CD14-positive monocyte (primary cell): Measurements from ENCODE around the gene ZNF467. TPM values are rescaled to one million over a fixed set of nuclear protein-coding genes. Genes with fewer than 3 reads are reported as not detected.

Source experiments
- DNase-seq, 3 donors: peaks; one replicate each; pipeline ENCODE4 v3.0.0-alpha.2; 2011 to 2022
- H2AFZ ChIP-seq: 2 replicates; pipeline ENCODE4 v1.6.0; 2012; ENCODE audit warnings: mild to moderate bottlenecking, low read depth, low read length, inconsistent platforms; ENCODE audit not compliant: insufficient read depth, poor library complexity, severe bottlenecking
- H3K27ac ChIP-seq, 2 donors: 1 replicate in 1 of 2; 2 replicates in 1 of 2; pipeline ENCODE4 v1.5.1; 2012 to 2013; ENCODE audit warnings: low read length in 2 of 2, control low read depth in 1 of 2, inconsistent platforms in 1 of 2, low read depth in 1 of 2, mild to moderate bottlenecking in 1 of 2
- H3K27me3 ChIP-seq, 2 donors: one replicate each; pipeline versions ENCODE4 v1.6.0 to v1.6.1; 2011 to 2013; ENCODE audit warnings: low read length in 2 of 2; ENCODE audit not compliant: control insufficient read depth in 2 of 2, insufficient read depth in 2 of 2
- H3K36me3 ChIP-seq, 2 donors: replicated peaks in 1 of 2; 1 replicate in 1 of 2; 2 replicates in 1 of 2; pipeline versions ENCODE4 v1.5.1 to v1.6.1; 2012 to 2013; ENCODE audit warnings: low read length in 2 of 2, control low read depth in 1 of 2, inconsistent platforms in 1 of 2, mild to moderate bottlenecking in 1 of 2; ENCODE audit not compliant: insufficient read depth in 2 of 2, control insufficient read depth in 1 of 2
- H3K4me1 ChIP-seq, 2 donors: 1 replicate in 1 of 2; 2 replicates in 1 of 2; pipeline versions ENCODE4 v1.5.1 to v1.6.1; 2012 to 2013; ENCODE audit warnings: low read length in 2 of 2, control low read depth in 1 of 2, inconsistent platforms in 1 of 2, mild to moderate bottlenecking in 1 of 2, moderate library complexity in 1 of 2; ENCODE audit not compliant: insufficient read depth in 2 of 2, control insufficient read depth in 1 of 2
- H3K4me2 ChIP-seq: replicated peaks from 2 replicates; pipeline ENCODE3; 2012; ENCODE audit warnings: low read length, moderate library complexity, mild to moderate bottlenecking; ENCODE audit not compliant: poor library complexity, severe bottlenecking; ENCODE audit errors: extremely low read depth
- H3K4me3 ChIP-seq, 3 experiments: fragments of 200-600 bp in 1 of 3; sonication (generic) in 1 of 3; replicated peaks in 1 of 3; 1 replicate in 2 of 3; 2 replicates in 1 of 3; pipeline ENCODE4 v1.5.1; 2011 to 2013; ENCODE audit warnings: low read length in 3 of 3, mild to moderate bottlenecking in 3 of 3, control low read depth in 2 of 3, low read depth in 2 of 3, inconsistent platforms in 1 of 3, moderate library complexity in 1 of 3
- H3K79me2 ChIP-seq: 2 replicates; pipeline ENCODE4 v1.6.0; 2012; ENCODE audit warnings: mild to moderate bottlenecking, control low read depth, inconsistent platforms, low read length, moderate library complexity; ENCODE audit not compliant: insufficient read depth
- H3K9ac ChIP-seq: 2 replicates; pipeline ENCODE4 v1.6.0; 2017; ENCODE audit warnings: low read length, mild to moderate bottlenecking; ENCODE audit not compliant: insufficient read depth, poor library complexity, severe bottlenecking
- H3K9me3 ChIP-seq, 2 donors: replicated peaks in 1 of 2; 1 replicate in 1 of 2; 2 replicates in 1 of 2; pipeline versions ENCODE4 v1.5.1 to v1.6.1; 2012 to 2013; ENCODE audit warnings: low read length in 2 of 2, control low read depth in 1 of 2; ENCODE audit not compliant: control insufficient read depth in 1 of 2, insufficient read depth in 1 of 2
- H4K20me1 ChIP-seq: 2 replicates; pipeline ENCODE4 v1.6.0; 2012; ENCODE audit warnings: mild to moderate bottlenecking, low read length, control low read depth, moderate library complexity; ENCODE audit not compliant: insufficient read depth
- H3K27ac Mint-ChIP-seq, 7 donors: one replicate each; pipeline ENCODE4 v1.8.0; 2020; ENCODE audit warnings: mild to moderate bottlenecking in 7 of 7, mixed read lengths in 7 of 7, moderate library complexity in 6 of 7, inconsistent platforms in 2 of 7
- H3K27me3 Mint-ChIP-seq, 3 donors: one replicate each; pipeline ENCODE4 v1.8.0; 2021 to 2022; ENCODE audit warnings: low read depth in 3 of 3, mild to moderate bottlenecking in 3 of 3, mixed read lengths in 3 of 3, moderate library complexity in 3 of 3, inconsistent platforms in 1 of 3
- H3K36me3 Mint-ChIP-seq, 2 donors: one replicate each; pipeline ENCODE4 v1.8.0; 2020; ENCODE audit warnings: mixed read lengths in 2 of 2, inconsistent platforms in 1 of 2, mild to moderate bottlenecking in 1 of 2
- H3K4me1 Mint-ChIP-seq: one replicate; pipeline ENCODE4 v1.8.0; 2020; ENCODE audit warnings: mild to moderate bottlenecking, mixed read lengths
- H3K4me3 Mint-ChIP-seq, 2 donors: one replicate each; pipeline ENCODE4 v1.8.0; 2020; ENCODE audit warnings: mild to moderate bottlenecking in 2 of 2, mixed read lengths in 2 of 2, moderate library complexity in 1 of 2
- H3K9me3 Mint-ChIP-seq, 7 donors: one replicate each; pipeline ENCODE4 v1.8.0; 2020 to 2022; ENCODE audit warnings: mixed read lengths in 7 of 7, mild to moderate bottlenecking in 6 of 7, moderate library complexity in 6 of 7, inconsistent platforms in 2 of 7
- WGBS: methylation state at CpG from one replicate; pipeline ENCODE4 v1.1.5; 2013; ENCODE audit warnings: missing lambda C conversion rate; ENCODE audit not compliant: insufficient coverage; 5-methylcytosine and 5-hydroxymethylcytosine counted together
- intact Hi-C, 2 donors: fragments of 100-400 bp; cut with micrococcal nuclease; formaldehyde crosslinking; loops; one replicate each; pipeline versions ENCODE4 v1.15.0 to v1.15.1; 2023
- polyA plus RNA-seq, 3 donors: library from polyadenylated mRNA; depleted of rRNA in 1 of 3; unstranded in 2 of 3; stranded (reverse) in 1 of 3; fragments of 300-500 nt in 2 of 3; fragments of >200 nt in 1 of 3; fragmentation: Illumina TruSeq in 2 of 3; gene quantifications; 1 replicate in 2 of 3; 2 replicates in 1 of 3; pipeline ENCODE4 v1.2.3, GENCODE V29; 2012 to 2021
- TF ChIP-seq, protein P1 (sequence below): fragments of 200-600 bp; IDR thresholded peaks from one replicate; pipeline ENCODE4 v1.8.0; 2022; ENCODE audit warnings: antibody characterized with exemption, mild to moderate bottlenecking

Gene ZNF467
- polyA plus RNA-seq, 3 donors, result 43.4 to 100 (median 52.8) TPM

- Mint-ChIP-seq H3K27ac (no peak overlapping the region), H3K27me3 (peaks cover 9 to 19% (median 16%) of the 10 kb centered on the region in 3 donors), H3K36me3 (no peaks in the 10 kb centered on the region), H3K9me3 (peaks cover 0 to 1% (median 0%) of the 10 kb centered on the region in 7 donors), H3K4me1 (peaks cover 6% of the 10 kb centered on the region), H3K4me3 (no peak overlapping the region)
- H3K36me3 ChIP-seq, result no peaks in the 10 kb centered on the region
- no peak for DNase-seq
- peaks cover 9 to 10% of the 10 kb centered on the region in 2 donors for H3K4me1 ChIP-seq
- intact Hi-C loops, result no loop called here
- no peaks in the 10 kb centered on the region for H3K9me3 ChIP-seq
- peaks cover 0 to 15% of the 10 kb centered on the region in 2 donors for H3K27me3 ChIP-seq
- no peak overlapping the region for H3K9ac ChIP-seq
- H2AFZ ChIP-seq, result no peak overlapping the region
- no peak overlapping the region for H3K27ac ChIP-seq
- TF ChIP-seq, protein P1, sequence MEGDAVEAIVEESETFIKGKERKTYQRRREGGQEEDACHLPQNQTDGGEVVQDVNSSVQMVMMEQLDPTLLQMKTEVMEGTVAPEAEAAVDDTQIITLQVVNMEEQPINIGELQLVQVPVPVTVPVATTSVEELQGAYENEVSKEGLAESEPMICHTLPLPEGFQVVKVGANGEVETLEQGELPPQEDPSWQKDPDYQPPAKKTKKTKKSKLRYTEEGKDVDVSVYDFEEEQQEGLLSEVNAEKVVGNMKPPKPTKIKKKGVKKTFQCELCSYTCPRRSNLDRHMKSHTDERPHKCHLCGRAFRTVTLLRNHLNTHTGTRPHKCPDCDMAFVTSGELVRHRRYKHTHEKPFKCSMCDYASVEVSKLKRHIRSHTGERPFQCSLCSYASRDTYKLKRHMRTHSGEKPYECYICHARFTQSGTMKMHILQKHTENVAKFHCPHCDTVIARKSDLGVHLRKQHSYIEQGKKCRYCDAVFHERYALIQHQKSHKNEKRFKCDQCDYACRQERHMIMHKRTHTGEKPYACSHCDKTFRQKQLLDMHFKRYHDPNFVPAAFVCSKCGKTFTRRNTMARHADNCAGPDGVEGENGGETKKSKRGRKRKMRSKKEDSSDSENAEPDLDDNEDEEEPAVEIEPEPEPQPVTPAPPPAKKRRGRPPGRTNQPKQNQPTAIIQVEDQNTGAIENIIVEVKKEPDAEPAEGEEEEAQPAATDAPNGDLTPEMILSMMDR, result no peak
- H3K4me3 ChIP-seq, result no peak overlapping the region
- no peaks in the 10 kb centered on the region for H3K79me2 ChIP-seq
- H4K20me1 ChIP-seq, result no peaks in the 10 kb centered on the region
- H3K4me2 ChIP-seq, result no peak overlapping the region
- WGBS, result 89% methylated on average over 15 of the region's 22 CpGs
Observed at GRCh38 chr7:149783386-149784250, 10.2 kb upstream of the ZNF467 start.

DNA sequence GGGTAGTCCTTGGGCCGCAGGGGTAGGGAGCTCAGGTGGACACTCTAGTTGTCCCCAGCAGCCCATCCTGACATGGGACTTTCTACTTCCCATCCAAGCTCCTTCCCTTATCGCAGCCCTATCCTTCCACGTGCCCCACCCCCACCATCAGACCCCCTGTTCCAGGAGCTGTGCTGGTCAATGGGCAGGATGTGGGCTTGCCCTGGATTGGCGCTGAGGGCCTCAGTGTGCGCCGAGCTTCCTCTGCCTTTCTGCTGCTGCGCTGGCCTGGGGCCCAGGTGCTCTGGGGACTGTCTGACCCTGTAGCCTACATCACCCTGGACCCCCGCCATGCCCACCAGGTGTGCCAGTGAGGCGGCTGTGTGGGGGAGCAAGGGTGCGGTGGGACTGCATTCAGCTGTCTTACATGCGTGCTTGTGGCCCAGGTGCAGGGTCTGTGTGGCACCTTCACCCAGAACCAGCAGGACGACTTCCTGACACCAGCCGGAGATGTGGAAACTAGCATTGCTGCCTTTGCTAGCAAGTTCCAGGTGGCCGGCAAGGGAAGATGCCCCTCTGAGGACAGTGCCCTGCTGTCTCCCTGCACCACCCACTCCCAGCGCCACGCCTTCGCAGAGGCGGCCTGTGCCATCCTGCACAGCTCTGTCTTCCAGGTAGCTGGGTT, 9.4 kb upstream of the ZNF467 start:
- DNase-seq, result no peak
- H3K27ac ChIP-seq, result no peak overlapping the region
- Mint-ChIP-seq H3K4me3 (no peak overlapping the region), H3K27ac (no peak overlapping the region), H3K4me1 (peaks cover 9% of the 10 kb centered on the region), H3K36me3 (no peaks in the 10 kb centered on the region), H3K9me3 (peaks cover 0 to 1% (median 0%) of the 10 kb centered on the region in 7 donors), H3K27me3 (peaks cover 7 to 10% (median 9%) of the 10 kb centered on the region in 3 donors)
- H3K9me3 ChIP-seq, result no peaks in the 10 kb centered on the region
- TF ChIP-seq, protein P1, result no peak
- peaks cover 7% of the 10 kb centered on the region in 2 donors for H3K4me1 ChIP-seq
- intact Hi-C loops, result no loop called here
- H3K4me3 ChIP-seq, result no peak overlapping the region
- no peaks in the 10 kb centered on the region for H3K79me2 ChIP-seq
- no peak overlapping the region for H3K9ac ChIP-seq
- no peaks in the 10 kb centered on the region for H4K20me1 ChIP-seq
- H3K4me2 ChIP-seq, result no peak overlapping the region
- no peak overlapping the region for H2AFZ ChIP-seq
- no peaks in the 10 kb centered on the region for H3K36me3 ChIP-seq
- peaks cover 0 to 7% of the 10 kb centered on the region in 2 donors for H3K27me3 ChIP-seq
- WGBS, result 54% methylated on average over 17 of the region's 18 CpGs
